DOHH2 (cell line): ENCODE data around the gene GRK4.

Experiments
- EZH2phosphoT487 ChIP-seq: fragments of 200-600 bp; sonication (generic); IDR thresholded peaks from 2 replicates; pipeline ENCODE4 v1.6.1; 2017; ENCODE audit warnings: borderline replicate concordance, mild to moderate bottlenecking, antibody characterized with exemption, low read length, moderate library complexity, mixed read lengths
- TF ChIP-seq, protein P1 (sequence below): fragments of 200-600 bp; sonication (generic); IDR thresholded peaks from one replicate; pipeline ENCODE4 v1.5.1; 2014; ENCODE audit warnings: antibody characterized with exemption, mild to moderate bottlenecking, low read depth, low read length; ENCODE audit not compliant: poor library complexity, severe bottlenecking

DNA sequence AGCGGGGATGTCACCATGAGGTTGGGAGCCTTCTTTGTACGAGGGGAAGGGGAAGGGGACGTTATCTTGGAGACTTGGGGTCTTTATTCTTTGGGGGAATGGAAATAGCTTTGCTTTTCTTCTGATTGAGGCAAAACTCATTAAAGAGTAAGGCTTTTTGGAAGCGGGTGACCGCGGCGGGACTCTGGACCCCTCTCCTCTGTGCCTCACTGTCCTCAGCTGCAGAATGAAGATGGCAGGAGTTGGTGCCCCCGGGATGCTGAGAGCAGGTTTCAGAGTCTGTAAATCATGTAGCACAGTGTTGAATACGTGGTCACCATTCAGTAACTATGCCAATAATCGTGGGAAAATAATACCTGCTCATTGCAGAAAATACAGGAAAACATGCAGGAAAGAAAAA, 78.9 kb downstream of the GRK4 start:
- TF ChIP-seq, protein P1, sequence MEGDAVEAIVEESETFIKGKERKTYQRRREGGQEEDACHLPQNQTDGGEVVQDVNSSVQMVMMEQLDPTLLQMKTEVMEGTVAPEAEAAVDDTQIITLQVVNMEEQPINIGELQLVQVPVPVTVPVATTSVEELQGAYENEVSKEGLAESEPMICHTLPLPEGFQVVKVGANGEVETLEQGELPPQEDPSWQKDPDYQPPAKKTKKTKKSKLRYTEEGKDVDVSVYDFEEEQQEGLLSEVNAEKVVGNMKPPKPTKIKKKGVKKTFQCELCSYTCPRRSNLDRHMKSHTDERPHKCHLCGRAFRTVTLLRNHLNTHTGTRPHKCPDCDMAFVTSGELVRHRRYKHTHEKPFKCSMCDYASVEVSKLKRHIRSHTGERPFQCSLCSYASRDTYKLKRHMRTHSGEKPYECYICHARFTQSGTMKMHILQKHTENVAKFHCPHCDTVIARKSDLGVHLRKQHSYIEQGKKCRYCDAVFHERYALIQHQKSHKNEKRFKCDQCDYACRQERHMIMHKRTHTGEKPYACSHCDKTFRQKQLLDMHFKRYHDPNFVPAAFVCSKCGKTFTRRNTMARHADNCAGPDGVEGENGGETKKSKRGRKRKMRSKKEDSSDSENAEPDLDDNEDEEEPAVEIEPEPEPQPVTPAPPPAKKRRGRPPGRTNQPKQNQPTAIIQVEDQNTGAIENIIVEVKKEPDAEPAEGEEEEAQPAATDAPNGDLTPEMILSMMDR, result no peak
- no peak for TF ChIP-seq EZH2phosphoT487
